Measurements from ENCODE around the gene COL26A1. TPM values are rescaled to one million over a fixed set of nuclear protein-coding genes. Genes with fewer than 3 reads are reported as not detected.

The COL26A1 gene
- total RNA-seq, 1 experiment from 2014 or later, result 0.43 TPM

- POLR2A ChIA-PET (ENCODE audit: low non-redundant PET), result no interaction called here
- BruUV-seq (replicated peaks), result no TSS peak
- H3K9me3 ChIP-seq (ENCODE audit: low read depth, low read length, poor library complexity, severe bottlenecking), result no peaks in the 10 kb centered on the region
- CTCF ChIA-PET, result no interaction called here
- no peak for DNase-seq (ENCODE audit: low spot score)
- H3K27me3 ChIP-seq (replicated peaks; ENCODE audit: insufficient read depth, low read depth, low read length, poor library complexity), result no peaks in the 10 kb centered on the region
- TF ChIP-seq EZH2 (IDR thresholded peaks at IDR 0.05; ENCODE audit: borderline replicate concordance, low read depth, low read length, poor library complexity, severe bottlenecking) (no peak), CTCF (conservative IDR thresholded peaks at IDR 0.05; ENCODE audit: low read depth, low read length) (no peak)
- intact Hi-C loops (cut with micrococcal nuclease; ENCODE audit: unreplicated experiment), result no loop called here
- no peaks in the 10 kb centered on the region for H3K4me1 ChIP-seq (ENCODE audit: insufficient read depth, low read length, poor library complexity, severe bottlenecking)
- H3K27ac ChIP-seq (ENCODE audit: low read depth, low read length, poor library complexity, severe bottlenecking), result no peak overlapping the region
- no peaks in the 10 kb centered on the region for H3K36me3 ChIP-seq (ENCODE audit: insufficient read depth, low read length, poor library complexity, severe bottlenecking)
- H3K4me3 ChIP-seq (ENCODE audit: low read depth, low read length, poor library complexity, severe bottlenecking), result no peak overlapping the region
Measured at GRCh38 chr7:101550641-101551541, 188.2 kb downstream of the COL26A1 start.

GRCh38 chr7:101553018-101553770 lies 190.5 kb downstream of the COL26A1 start:
- intact Hi-C loops (cut with micrococcal nuclease; ENCODE audit: unreplicated experiment), result no loop called here

More at GRCh38 chr7:101553018-101553770, 190.5 kb downstream of the COL26A1 start:
- TF ChIP-seq CTCF (conservative IDR thresholded peaks at IDR 0.05; ENCODE audit: low read depth, low read length) (no peak), EZH2 (IDR thresholded peaks at IDR 0.05; ENCODE audit: borderline replicate concordance, low read depth, low read length, poor library complexity, severe bottlenecking) (no peak)
- no peaks in the 10 kb centered on the region for H3K4me1 ChIP-seq (ENCODE audit: insufficient read depth, low read length, poor library complexity, severe bottlenecking)
- BruUV-seq (replicated peaks), result no TSS peak
- CTCF ChIA-PET, result no interaction called here
- H3K27ac ChIP-seq (ENCODE audit: low read depth, low read length, poor library complexity, severe bottlenecking), result no peak overlapping the region
- no peak overlapping the region for H3K4me3 ChIP-seq (ENCODE audit: low read depth, low read length, poor library complexity, severe bottlenecking)
- H3K27me3 ChIP-seq (replicated peaks; ENCODE audit: insufficient read depth, low read depth, low read length, poor library complexity), result no peaks in the 10 kb centered on the region
- no peaks in the 10 kb centered on the region for H3K9me3 ChIP-seq (ENCODE audit: low read depth, low read length, poor library complexity, severe bottlenecking)
- POLR2A ChIA-PET (ENCODE audit: low non-redundant PET), result no interaction called here
- DNase-seq (ENCODE audit: low spot score), result no peak
- H3K36me3 ChIP-seq (ENCODE audit: insufficient read depth, low read length, poor library complexity, severe bottlenecking), result no peaks in the 10 kb centered on the region

All from A673 (cell line).